ENCODE results near the gene LMAN2L. TPM values are rescaled to one million over a fixed set of nuclear protein-coding genes. Genes with fewer than 3 reads are reported as not detected.

The LMAN2L gene
- total RNA-seq, 1 experiment from 2014 or later, result 17.6 TPM

DNA sequence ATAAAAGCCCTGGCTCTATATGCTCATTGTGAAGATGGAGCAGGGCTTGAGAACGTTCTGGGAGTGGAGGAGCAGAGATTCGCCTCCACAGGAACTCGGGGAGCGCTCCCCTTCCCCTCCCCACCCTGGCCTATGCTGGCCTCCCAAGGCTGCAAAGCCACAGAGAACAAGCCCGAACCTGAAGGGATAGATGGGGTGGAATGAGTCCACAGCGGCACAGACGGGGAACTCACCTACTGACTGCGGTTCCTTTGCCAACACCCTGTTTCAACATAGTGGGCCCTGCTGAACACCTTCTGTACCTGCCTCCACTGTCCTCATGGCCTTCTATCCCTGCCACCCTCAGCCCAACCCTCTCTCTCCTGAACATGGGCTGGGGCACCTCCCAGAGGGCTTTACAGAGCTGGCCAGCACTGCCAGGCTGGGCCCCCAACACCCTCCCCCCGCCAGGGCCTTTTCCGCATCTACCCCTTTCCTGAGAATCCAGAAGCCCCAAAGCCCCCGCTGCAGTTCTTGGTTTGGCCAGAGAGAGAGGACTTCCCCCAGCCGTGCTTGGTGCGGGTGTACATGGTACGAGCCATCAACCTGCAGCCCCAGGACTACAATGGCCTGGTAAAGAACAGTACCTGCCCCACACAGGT, 41.5 kb downstream of the LMAN2L start:
- Histone ChIP-seq H3K23ac (ENCODE audit: insufficient read length, low read depth, low read length) (no peak overlapping the region), H2BK20ac (ENCODE audit: low read depth, low read length, poor library complexity, severe bottlenecking) (no peak overlapping the region), H3K79me1 (ENCODE audit: insufficient read depth, low read depth, low read length, poor library complexity, severe bottlenecking) (no peaks in the 10 kb centered on the region), H2BK120ac (ENCODE audit: low read depth, low read length, poor library complexity, severe bottlenecking) (no peak overlapping the region), H3K14ac (ENCODE audit: insufficient read depth, low read length) (no peak overlapping the region; the same call in 1 of the 2 replicates), H4K5ac (ENCODE audit: insufficient read length, low read depth, low read length) (no peak overlapping the region), H4K20me1 (ENCODE audit: control insufficient read depth, insufficient read depth, insufficient read length) (no peaks in the 10 kb centered on the region), H3K23me2 (ENCODE audit: insufficient read length, low read depth, low read length, poor library complexity, severe bottlenecking) (no peaks in the 10 kb centered on the region), H4K8ac (replicated peaks; ENCODE audit: insufficient read length, low read depth, low read length) (no peak overlapping the region), H3T11ph (ENCODE audit: low read length) (no peak overlapping the region), H2AK5ac (ENCODE audit: insufficient read length, low read length) (no peak overlapping the region), H3K27ac (ENCODE audit: insufficient read length, low read depth, low read length) (no peak overlapping the region), H2BK12ac (ENCODE audit: insufficient read length, low read depth, low read length) (no peak overlapping the region), H2BK15ac (ENCODE audit: low read depth, low read length) (no peak overlapping the region), H3K79me2 (ENCODE audit: insufficient read depth, low read length) (no peaks in the 10 kb centered on the region), H2AFZ (ENCODE audit: low read length) (no peak overlapping the region), H2BK5ac (ENCODE audit: insufficient read length, low read length) (no peak overlapping the region), H3K56ac (ENCODE audit: insufficient read length, low read depth, low read length) (no peak overlapping the region), H4K91ac (ENCODE audit: insufficient read length, low read depth, low read length) (no peak overlapping the region), H3K4me2 (ENCODE audit: insufficient read depth, insufficient read length, low read length) (no peak overlapping the region), H3K4me1 (ENCODE audit: insufficient read depth, low read length) (no peaks in the 10 kb centered on the region), H3K9me3 (ENCODE audit: control insufficient read depth, low read depth, low read length) (no peaks in the 10 kb centered on the region), H3K18ac (ENCODE audit: insufficient read length, low read depth, low read length) (no peak overlapping the region), H3K9ac (ENCODE audit: extremely low read depth, insufficient read length, low read length) (no peak overlapping the region), H3K27me3 (ENCODE audit: insufficient read depth, low read length) (no peaks in the 10 kb centered on the region), H3K4ac (ENCODE audit: low read depth, low read length) (no peak overlapping the region)
- Mint-ChIP-seq H3K36me3 (ENCODE audit: insufficient read depth in 1 of 3, low read depth in 3 of 3) (peaks cover 0 to 12% (median 3%) of the 10 kb centered on the region in 3 experiments; a peak in 3 of 7 replicates), H3K4me1 (no peaks in the 10 kb centered on the region), H3K9me3 (no peaks in the 10 kb centered on the region), H3K27ac (peak overlapping the region in 1 of 3 experiments; percentile 49; a peak in 1 of 7 replicates), H3K27me3 (ENCODE audit: low read depth) (no peaks in the 10 kb centered on the region), H3K4me3 (no peak overlapping the region)
- no CpG with 5 or more reads among the region's 14 CpGs for WGBS (ENCODE audit: extremely low coverage, insufficient read length, low lambda C conversion rate)
- DNase-seq, result no peak
- TF ChIP-seq, protein P1, sequence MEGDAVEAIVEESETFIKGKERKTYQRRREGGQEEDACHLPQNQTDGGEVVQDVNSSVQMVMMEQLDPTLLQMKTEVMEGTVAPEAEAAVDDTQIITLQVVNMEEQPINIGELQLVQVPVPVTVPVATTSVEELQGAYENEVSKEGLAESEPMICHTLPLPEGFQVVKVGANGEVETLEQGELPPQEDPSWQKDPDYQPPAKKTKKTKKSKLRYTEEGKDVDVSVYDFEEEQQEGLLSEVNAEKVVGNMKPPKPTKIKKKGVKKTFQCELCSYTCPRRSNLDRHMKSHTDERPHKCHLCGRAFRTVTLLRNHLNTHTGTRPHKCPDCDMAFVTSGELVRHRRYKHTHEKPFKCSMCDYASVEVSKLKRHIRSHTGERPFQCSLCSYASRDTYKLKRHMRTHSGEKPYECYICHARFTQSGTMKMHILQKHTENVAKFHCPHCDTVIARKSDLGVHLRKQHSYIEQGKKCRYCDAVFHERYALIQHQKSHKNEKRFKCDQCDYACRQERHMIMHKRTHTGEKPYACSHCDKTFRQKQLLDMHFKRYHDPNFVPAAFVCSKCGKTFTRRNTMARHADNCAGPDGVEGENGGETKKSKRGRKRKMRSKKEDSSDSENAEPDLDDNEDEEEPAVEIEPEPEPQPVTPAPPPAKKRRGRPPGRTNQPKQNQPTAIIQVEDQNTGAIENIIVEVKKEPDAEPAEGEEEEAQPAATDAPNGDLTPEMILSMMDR (conservative IDR thresholded peaks at IDR 0.05), result no peak

Measured in H9 (cell line).